DMS114 treated with DMSO at 0.1 percent for 48 hours (cell line): ENCODE measurements around the gene ATP23.

Experiments
- DNase-seq: peaks from one replicate; lab custom pipeline; 2025; ENCODE audit not compliant: unreplicated experiment; lab: John Stamatoyannopoulos, UW

The ATP23 gene

DNA sequence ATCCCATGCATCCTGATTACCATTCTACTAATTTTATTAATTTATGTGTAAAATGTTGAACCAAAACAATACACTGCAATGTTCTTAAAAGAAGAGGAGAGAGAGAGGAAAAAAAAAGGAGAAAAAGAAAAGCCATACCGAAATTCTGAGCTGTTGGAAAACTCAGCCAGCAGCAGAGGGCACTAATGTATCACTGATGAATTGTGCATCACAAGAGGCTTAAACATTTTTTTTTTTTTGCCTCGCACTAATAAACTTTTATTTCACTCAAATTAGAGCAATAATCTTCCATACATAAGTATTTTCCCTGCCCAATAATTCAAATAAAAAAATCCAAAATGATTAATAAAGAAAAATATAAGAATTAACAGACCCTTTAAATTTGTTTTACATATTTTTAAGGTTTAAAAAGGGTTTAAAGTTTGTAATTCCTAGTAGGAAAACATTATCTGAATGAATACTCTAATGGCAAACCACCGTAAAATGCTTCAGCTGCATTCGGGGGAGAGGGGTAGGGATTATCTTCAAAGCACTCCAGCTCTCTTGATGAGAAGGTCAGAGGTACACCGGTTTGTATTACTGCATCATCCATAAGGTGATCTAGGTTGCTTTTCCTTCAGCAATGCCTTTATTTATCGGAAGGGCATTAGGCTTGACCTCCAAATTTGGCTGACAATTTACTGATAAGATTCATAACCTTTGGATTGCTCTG is 41.9 kb downstream of the ATP23 start:
- DNase-seq: peak; percentile 49

- no peak for DNase-seq
Measured at GRCh38 chr12:57983858-57984505, 42.6 kb downstream of the ATP23 start.

DNA sequence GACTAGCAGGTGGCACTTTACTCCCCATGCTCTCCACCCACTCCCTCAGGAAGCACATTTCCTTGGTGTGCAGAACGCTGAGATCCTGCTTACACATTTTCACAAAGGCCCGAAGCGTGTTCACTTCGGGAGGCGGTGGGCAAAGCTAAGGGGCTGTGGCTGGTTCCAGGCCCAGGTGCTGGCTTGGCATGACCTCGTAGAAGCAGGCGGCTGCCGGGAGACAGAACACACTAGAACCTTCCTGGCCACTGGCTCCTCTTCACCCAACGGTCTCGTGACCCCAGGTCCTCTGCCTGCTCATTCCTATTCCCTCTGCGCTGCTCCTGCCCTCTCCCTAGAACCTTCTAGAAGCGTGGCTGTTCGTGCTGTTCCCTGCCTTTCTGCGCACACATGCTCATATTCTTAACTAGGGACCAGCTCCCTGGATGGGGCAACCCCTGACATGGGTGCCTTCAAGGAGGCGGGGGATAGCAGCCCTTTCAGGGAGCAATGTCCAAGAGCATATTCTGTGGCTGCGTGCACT is 43.3 kb downstream of the ATP23 start:
- DNase-seq: no peak

- DNase-seq: no peak
Measured at GRCh38 chr12:57985685-57986084, 44.3 kb downstream of the ATP23 start.

DNA sequence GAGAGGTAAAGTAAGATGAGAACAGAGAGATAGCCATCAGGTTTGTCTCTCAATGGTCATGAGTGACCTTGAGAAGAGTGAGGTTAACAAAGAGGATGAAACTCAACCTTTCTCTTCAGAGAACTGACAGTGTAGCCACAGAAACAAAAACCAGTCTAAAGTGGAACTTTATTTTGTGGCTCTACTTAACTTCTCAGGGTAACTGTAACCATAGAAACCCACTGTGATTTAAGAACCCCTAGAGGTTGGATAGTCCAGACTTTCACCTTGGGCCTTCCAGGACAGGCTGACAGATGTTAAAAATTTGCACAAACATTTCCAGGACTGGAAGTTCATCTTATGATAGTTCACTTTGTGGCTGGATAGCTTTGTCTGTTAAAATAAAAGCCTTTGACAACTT is 48.5 kb downstream of the ATP23 start:
- no peak for DNase-seq

GRCh38 chr12:57990241-57990883 is 49.0 kb downstream of the ATP23 start:
- DNase-seq: no peak

DNA sequence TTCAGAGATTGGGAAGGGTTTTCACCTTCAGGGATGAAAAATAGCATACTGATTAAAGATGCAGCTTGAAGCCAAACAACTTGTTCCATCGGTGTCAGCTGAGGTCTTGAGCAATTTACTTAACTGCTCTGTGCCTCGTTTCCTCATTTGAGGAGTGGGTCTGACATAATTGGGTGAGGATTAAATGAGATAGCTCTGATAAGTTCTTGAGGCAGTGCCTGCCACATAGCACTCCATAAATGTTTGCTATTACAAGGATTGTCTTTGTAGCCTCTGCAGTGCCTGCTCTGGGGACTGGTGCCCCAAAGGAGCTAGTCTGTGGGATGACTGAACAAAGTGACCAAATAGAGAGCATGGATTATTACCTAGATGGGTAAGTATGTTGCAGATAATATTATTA is 50.6 kb downstream of the ATP23 start:
- no peak for DNase-seq

- DNase-seq: no peak
Measured at GRCh38 chr12:57993030-57993429, 51.7 kb downstream of the ATP23 start.

DNA sequence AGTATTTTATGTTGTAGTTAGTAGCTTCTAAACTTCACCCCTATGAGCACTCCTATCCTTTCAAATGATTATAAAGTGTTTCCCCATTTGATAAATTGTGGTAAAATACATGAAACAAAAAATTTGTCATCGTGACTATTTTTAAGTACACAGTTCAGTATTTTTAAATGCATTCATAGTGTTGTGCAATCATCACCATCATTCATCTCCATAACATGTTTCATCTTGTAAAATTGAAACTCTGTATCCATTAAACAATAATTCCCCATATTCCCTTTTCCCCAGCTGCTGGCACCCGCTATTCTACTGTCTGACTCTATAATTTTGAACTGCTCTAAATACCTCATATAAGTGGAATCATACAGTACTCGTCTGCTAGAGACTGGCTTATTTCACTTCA is 52.5 kb downstream of the ATP23 start:
- no peak for DNase-seq

- DNase-seq: no peak
Measured at GRCh38 chr12:57996520-57996919, 55.2 kb downstream of the ATP23 start.

GRCh38 chr12:57998251-57998650 is 56.9 kb downstream of the ATP23 start:
- DNase-seq: no peak

- DNase-seq: no peak
Measured at GRCh38 chr12:58000499-58000898, 59.1 kb downstream of the ATP23 start.

GRCh38 chr12:58007875-58008274 is 66.5 kb downstream of the ATP23 start:
- no peak for DNase-seq

DNA sequence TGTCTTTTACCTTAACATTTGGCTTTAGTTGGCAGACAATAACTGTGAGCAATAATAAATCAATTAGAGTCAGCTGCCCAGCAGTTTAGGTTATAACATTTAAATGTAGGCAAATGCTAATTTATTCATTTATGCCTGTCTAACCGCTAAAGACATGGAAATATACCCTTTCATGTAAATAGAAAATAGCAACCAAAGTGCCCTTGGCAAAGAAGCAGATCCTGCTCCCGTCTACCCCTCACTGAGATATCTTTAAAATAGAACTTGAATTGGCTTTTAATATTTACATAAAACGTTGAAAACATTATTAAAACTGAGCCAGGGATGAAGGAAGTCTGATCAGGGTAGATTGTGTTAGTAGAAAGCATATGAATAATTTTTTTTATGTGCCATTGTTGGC is 67.3 kb downstream of the ATP23 start:
- DNase-seq: no peak
